CD8-positive, alpha-beta memory T cell (primary cell): ENCODE results near the gene INO80. TPM values are rescaled to one million over a fixed set of nuclear protein-coding genes. Genes with fewer than 3 reads are reported as not detected.

Experiments
- CTCF ChIA-PET: fragments of 350-600 bp; sonication (Branson Sonifier 250); formaldehyde crosslinking; loops from one replicate; lab custom pipeline; 2021; ENCODE audit warnings: antibody characterized with exemption; lab: Charles Lee
- POLR2A ChIA-PET: fragments of 350-600 bp; sonication (Branson Sonifier 250); formaldehyde crosslinking; loops from one replicate; lab custom pipeline; 2021; ENCODE audit warnings: antibody characterized with exemption; lab: Charles Lee
- DNase-seq, 5 donors: peaks; one replicate each; pipeline versions ENCODE4 v3.0.0 to v3.0.0-alpha.2; 2020 to 2022; ENCODE audit warnings: mixed read lengths in 1 of 5
- H3K27ac ChIP-seq: one replicate; pipeline ENCODE4 v1.7.0; 2013; ENCODE audit warnings: low read depth, mild to moderate bottlenecking, low read length, moderate library complexity
- H3K27me3 ChIP-seq: 2 replicates; pipeline ENCODE4 v1.7.0; 2013; ENCODE audit warnings: low read length, mild to moderate bottlenecking; ENCODE audit not compliant: insufficient read depth, poor library complexity, severe bottlenecking
- H3K36me3 ChIP-seq: 2 replicates; pipeline ENCODE4 v1.7.0; 2013; ENCODE audit warnings: mild to moderate bottlenecking, low read length, moderate library complexity; ENCODE audit not compliant: insufficient read depth
- H3K4me1 ChIP-seq: 2 replicates; pipeline ENCODE4 v1.7.0; 2013; ENCODE audit warnings: mild to moderate bottlenecking, low read length, moderate library complexity; ENCODE audit not compliant: insufficient read depth
- H3K4me3 ChIP-seq: 2 replicates; pipeline ENCODE4 v1.7.0; 2013; ENCODE audit warnings: mild to moderate bottlenecking, low read length
- H3K9me3 ChIP-seq: 2 replicates; pipeline ENCODE4 v1.7.0; 2013; ENCODE audit warnings: mild to moderate bottlenecking, low read length
- H3K27ac Mint-ChIP-seq, 8 donors: one replicate each; pipeline ENCODE4 v1.8.0; 2020 to 2021; ENCODE audit warnings: mixed read lengths in 8 of 8, mild to moderate bottlenecking in 6 of 8, inconsistent platforms in 3 of 8, moderate library complexity in 3 of 8
- H3K27me3 Mint-ChIP-seq, 2 donors: one replicate each; pipeline ENCODE4 v1.8.0; 2020 to 2021; ENCODE audit warnings: mixed read lengths in 2 of 2, mild to moderate bottlenecking in 1 of 2, moderate library complexity in 1 of 2
- H3K36me3 Mint-ChIP-seq, 3 donors: one replicate each; pipeline ENCODE4 v1.8.0; 2020 to 2021; ENCODE audit warnings: mixed read lengths in 3 of 3, inconsistent platforms in 1 of 3, mild to moderate bottlenecking in 1 of 3
- H3K4me1 Mint-ChIP-seq, 3 donors: one replicate each; pipeline ENCODE4 v1.8.0; 2020 to 2021; ENCODE audit warnings: mixed read lengths in 3 of 3, inconsistent platforms in 1 of 3, mild to moderate bottlenecking in 1 of 3
- H3K4me3 Mint-ChIP-seq, 7 donors: one replicate each; pipeline ENCODE4 v1.8.0; 2020 to 2021; ENCODE audit warnings: mixed read lengths in 7 of 7, mild to moderate bottlenecking in 6 of 7, moderate library complexity in 4 of 7, inconsistent platforms in 2 of 7
- H3K9me3 Mint-ChIP-seq, 5 donors: one replicate each; pipeline ENCODE4 v1.8.0; 2020 to 2022; ENCODE audit warnings: mixed read lengths in 5 of 5, mild to moderate bottlenecking in 3 of 5, moderate library complexity in 2 of 5, inconsistent platforms in 1 of 5
- polyA plus RNA-seq: library from polyadenylated mRNA; unstranded; fragments of 300-500 nt; fragmentation: Illumina TruSeq; gene quantifications from one replicate; pipeline ENCODE4 v1.2.3, GENCODE V29; 2021
- total RNA-seq, 2 experiments: library from RNA; stranded (reverse); gene quantifications; one replicate each; pipeline ENCODE4 v1.2.3, GENCODE V29; 2021

Gene INO80
- total and polyA plus RNA-seq, 3 experiments from 2014 or later: 7.2 to 29.2 (median 26.3) TPM

DNA sequence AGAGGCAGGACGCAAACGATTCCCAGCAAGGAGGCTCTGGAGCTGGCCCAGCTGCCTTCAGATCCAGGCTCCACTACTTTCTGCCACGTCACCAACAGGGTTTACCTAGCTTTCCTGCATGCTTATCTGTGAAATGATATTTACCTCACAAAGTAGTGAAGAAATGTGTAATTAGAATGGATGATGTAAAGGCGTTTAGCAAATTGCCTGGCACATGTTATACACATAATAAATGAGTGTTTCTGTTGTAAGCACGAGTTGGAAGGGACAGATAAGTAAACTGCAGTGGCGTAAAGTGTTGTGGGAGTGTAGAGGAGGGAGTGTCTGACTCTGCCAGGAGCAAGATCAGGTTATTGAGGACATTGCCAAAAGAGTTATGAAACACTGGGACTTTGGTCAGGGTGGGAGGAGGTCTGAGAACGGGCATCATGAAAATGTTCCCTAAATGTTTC, 166.3 kb downstream of the INO80 start:
- Mint-ChIP-seq H3K27me3 (peaks cover 3 to 7% of the 10 kb centered on the region in 2 donors), H3K36me3 (peaks cover 0 to 3% (median 0%) of the 10 kb centered on the region in 3 donors), H3K9me3 (no peaks in the 10 kb centered on the region), H3K4me1 (peaks cover 11 to 20% (median 12%) of the 10 kb centered on the region in 3 donors), H3K27ac (no peak overlapping the region), H3K4me3 (peak overlapping the region in 1 of 7 donors; percentile 66)
- no peak for DNase-seq
- Histone ChIP-seq H3K27me3 (no peaks in the 10 kb centered on the region), H3K36me3 (no peaks in the 10 kb centered on the region), H3K4me1 (peaks cover 16% of the 10 kb centered on the region), H3K9me3 (no peaks in the 10 kb centered on the region), H3K27ac (no peak overlapping the region), H3K4me3 (no peak overlapping the region)
- ChIA-PET CTCF (interaction anchor here (1.0 to 4.0 kb wide), 3 partner anchors 8 to 45 kb away, joined by 4 to 35 read pairs (median 4); no protein-coding TSS in a partner anchor), POLR2A (no interaction called here)

DNA sequence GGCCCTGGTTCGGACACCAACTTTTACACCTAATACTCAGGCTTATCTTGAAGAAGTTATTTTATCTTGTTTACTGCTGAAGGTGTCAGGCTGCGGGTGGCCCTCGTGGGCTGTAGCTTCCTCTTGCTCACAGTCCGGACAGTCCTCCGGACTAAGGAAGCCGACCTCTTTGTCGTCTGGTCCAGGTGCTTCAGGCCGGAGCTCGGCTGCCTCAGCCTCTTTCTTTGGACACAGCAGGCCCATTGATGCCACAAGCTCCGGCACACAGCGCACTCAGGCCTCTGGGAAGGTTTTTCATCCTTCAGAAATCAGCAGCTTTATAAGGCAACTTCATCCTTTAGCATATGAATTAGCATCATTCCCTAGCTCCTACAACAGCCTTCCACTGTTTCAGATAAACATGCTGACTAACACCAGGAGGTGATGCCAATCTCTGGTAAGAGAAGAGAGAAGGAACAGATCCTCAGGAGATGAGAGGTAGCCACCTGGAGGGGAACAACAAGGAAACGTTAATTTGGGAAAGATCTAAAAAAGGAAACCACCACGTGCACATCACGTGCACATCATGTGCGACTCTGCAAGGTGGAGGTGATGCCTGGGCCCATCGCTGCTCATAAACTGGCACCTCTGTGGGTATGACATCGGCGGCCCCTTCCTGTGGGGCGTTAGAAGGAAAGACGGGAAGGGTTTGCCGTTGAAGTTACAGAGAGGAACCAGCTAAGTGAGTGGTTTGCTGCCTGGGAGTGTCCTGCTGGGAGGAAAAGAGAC, 167.2 kb downstream of the INO80 start:
- Mint-ChIP-seq H3K4me3 (peak overlapping the region in 1 of 7 donors; percentile 35), H3K9me3 (no peaks in the 10 kb centered on the region), H3K27ac (no peak overlapping the region), H3K36me3 (peaks cover 0 to 3% (median 0%) of the 10 kb centered on the region in 3 donors), H3K27me3 (peaks cover 3 to 7% of the 10 kb centered on the region in 2 donors), H3K4me1 (peaks cover 7 to 14% (median 11%) of the 10 kb centered on the region in 3 donors)
- no peak for DNase-seq
- ChIA-PET POLR2A (no interaction called here), CTCF (interaction anchor here (1.0 to 1.9 kb wide), 2 partner anchors 17 to 44 kb away, joined by 4 read pairs; no protein-coding TSS in a partner anchor)
- no peak overlapping the region for H3K4me3 ChIP-seq
- peaks cover 12% of the 10 kb centered on the region for H3K4me1 ChIP-seq
- H3K27me3 ChIP-seq: no peaks in the 10 kb centered on the region
- no peaks in the 10 kb centered on the region for H3K36me3 ChIP-seq
- no peak overlapping the region for H3K27ac ChIP-seq
- H3K9me3 ChIP-seq: no peaks in the 10 kb centered on the region

GRCh38 chr15:40944510-40945296, 171.4 kb downstream of the INO80 start:
- ChIA-PET POLR2A (no interaction called here), CTCF (no interaction called here)
- H3K27ac ChIP-seq: no peak overlapping the region
- H3K4me3 ChIP-seq: no peak overlapping the region
- H3K4me3 Mint-ChIP-seq: peak overlapping the region in 2 of 7 donors; percentile 29 to 75
- no peak for DNase-seq
- H3K27me3 ChIP-seq: no peaks in the 10 kb centered on the region
- H3K27me3 Mint-ChIP-seq: peaks cover 0 to 1% of the 10 kb centered on the region in 2 donors
- H3K27ac Mint-ChIP-seq: peak overlapping the region in 1 of 8 donors; percentile 82
- H3K9me3 Mint-ChIP-seq: no peaks in the 10 kb centered on the region
- H3K9me3 ChIP-seq: no peaks in the 10 kb centered on the region
- no peaks in the 10 kb centered on the region for H3K36me3 Mint-ChIP-seq
- H3K4me1 ChIP-seq: peaks cover 29% of the 10 kb centered on the region
- H3K36me3 ChIP-seq: no peaks in the 10 kb centered on the region
- peaks cover 18 to 33% (median 23%) of the 10 kb centered on the region in 3 donors for H3K4me1 Mint-ChIP-seq

GRCh38 chr15:40943764-40944365, 172.2 kb downstream of the INO80 start:
- peak overlapping the region in 5 of 7 donors; percentile 32 to 88 (median 59) for H3K4me3 Mint-ChIP-seq
- POLR2A ChIA-PET: interaction anchor here (2.5 kb wide), 1 partner anchor 9 kb away, joined by 24 read pairs; the partner anchor contains the start of gene CHAC1

DNA sequence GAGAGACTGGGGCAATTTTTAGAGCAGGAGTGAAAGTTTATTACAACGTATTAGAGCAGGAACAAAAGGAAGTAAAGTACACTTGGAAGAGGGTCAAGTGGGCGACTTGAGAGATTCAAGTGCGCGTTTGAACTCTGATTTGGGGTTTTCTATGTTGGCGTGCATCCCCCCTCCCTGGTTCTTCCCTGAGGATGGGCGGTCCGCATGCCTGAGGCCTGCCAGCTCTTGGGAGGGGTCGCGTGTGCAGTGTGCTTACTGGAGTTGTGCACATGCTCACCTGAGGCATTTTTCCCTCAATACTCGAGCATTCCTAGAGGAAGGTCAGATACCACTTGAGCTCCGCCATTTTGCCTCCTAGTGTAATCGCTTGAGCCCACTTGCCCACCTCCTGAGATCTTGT, 173.2 kb downstream of the INO80 start:
- H3K36me3 ChIP-seq: no peaks in the 10 kb centered on the region
- H3K9me3 ChIP-seq: no peaks in the 10 kb centered on the region
- Mint-ChIP-seq H3K27ac (peak overlapping the region in 7 of 8 donors; percentile 11 to 89 (median 76)), H3K4me3 (peak overlapping the region; percentile 81 to 88 (median 82)), H3K27me3 (peaks cover 0 to 1% of the 10 kb centered on the region in 2 donors), H3K36me3 (no peaks in the 10 kb centered on the region), H3K9me3 (no peaks in the 10 kb centered on the region), H3K4me1 (peaks cover 18 to 35% (median 25%) of the 10 kb centered on the region in 3 donors)
- H3K4me1 ChIP-seq: peaks cover 29% of the 10 kb centered on the region
- no peaks in the 10 kb centered on the region for H3K27me3 ChIP-seq
- peak overlapping the region; percentile 73 for H3K4me3 ChIP-seq
- ChIA-PET CTCF (interaction anchor here (0.9 to 5.2 kb wide), 12 partner anchors 9 to 262 kb away, joined by 3 to 46 read pairs (median 4); partner anchors contain the start of genes CHAC1 and DLL4), POLR2A (interaction anchor here (2.5 kb wide), 1 partner anchor 10 kb away, joined by 24 read pairs; the partner anchor contains the start of gene CHAC1)
- no peak overlapping the region for H3K27ac ChIP-seq
- no peak for DNase-seq

More at GRCh38 chr15:40943764-40944365, 172.2 kb downstream of the INO80 start:
- Histone ChIP-seq H3K27ac (no peak overlapping the region), H3K36me3 (no peaks in the 10 kb centered on the region), H3K9me3 (no peaks in the 10 kb centered on the region), H3K4me3 (no peak overlapping the region), H3K27me3 (no peaks in the 10 kb centered on the region), H3K4me1 (peaks cover 29% of the 10 kb centered on the region)
- H3K9me3 Mint-ChIP-seq: no peaks in the 10 kb centered on the region
- H3K27ac Mint-ChIP-seq: peak overlapping the region in 4 of 8 donors; percentile 33 to 79 (median 68)
- no peak for DNase-seq
- peaks cover 18 to 35% (median 25%) of the 10 kb centered on the region in 3 donors for H3K4me1 Mint-ChIP-seq
- CTCF ChIA-PET: no interaction called here
- H3K36me3 Mint-ChIP-seq: no peaks in the 10 kb centered on the region
- peaks cover 0 to 1% of the 10 kb centered on the region in 2 donors for H3K27me3 Mint-ChIP-seq

DNA sequence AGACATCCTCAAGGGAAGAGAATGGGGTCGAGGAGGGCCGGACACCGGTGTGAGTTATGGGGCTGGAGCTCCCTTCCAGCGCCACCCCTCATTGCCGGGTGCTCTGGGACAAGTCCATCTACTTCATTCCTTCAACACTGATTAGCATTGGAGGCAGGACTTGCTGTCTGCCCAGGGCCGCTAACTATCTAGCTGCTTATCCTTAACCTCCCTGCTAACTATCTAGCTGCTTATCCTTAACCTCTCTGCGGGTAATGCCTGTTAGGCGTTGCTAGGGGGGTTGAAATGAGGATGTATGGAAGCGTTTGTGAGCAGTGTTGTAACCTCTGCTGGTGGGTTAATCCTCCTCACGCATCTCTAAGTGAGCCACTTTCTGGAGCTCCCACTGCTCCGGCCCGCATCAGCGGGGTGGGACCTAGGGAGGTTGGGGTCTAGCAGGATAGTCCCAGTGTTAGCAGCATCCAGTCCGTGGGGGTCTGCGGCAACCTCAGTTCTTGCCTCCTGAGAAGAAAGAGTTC, 173.7 kb downstream of the INO80 start:
- no peaks in the 10 kb centered on the region for H3K36me3 ChIP-seq
- H3K27ac Mint-ChIP-seq: peak overlapping the region; percentile 11 to 89 (median 76)
- H3K9me3 Mint-ChIP-seq: no peaks in the 10 kb centered on the region
- no peaks in the 10 kb centered on the region for H3K27me3 ChIP-seq
- peak overlapping the region; percentile 81 to 88 (median 82) for H3K4me3 Mint-ChIP-seq
- no peaks in the 10 kb centered on the region for H3K9me3 ChIP-seq
- peaks cover 18 to 35% (median 25%) of the 10 kb centered on the region in 3 donors for H3K4me1 Mint-ChIP-seq
- peak overlapping the region; percentile 52 for H3K27ac ChIP-seq
- H3K4me3 ChIP-seq: peak overlapping the region; percentile 73
- peaks cover 0 to 1% of the 10 kb centered on the region in 2 donors for H3K27me3 Mint-ChIP-seq
- no peaks in the 10 kb centered on the region for H3K36me3 Mint-ChIP-seq
- peaks cover 29% of the 10 kb centered on the region for H3K4me1 ChIP-seq
- no peak for DNase-seq
- ChIA-PET POLR2A (interaction anchor here (1.1 to 2.5 kb wide), 3 partner anchors 10 to 390 kb away, joined by 4 to 24 read pairs (median 8); partner anchors contain the start of genes CHAC1, DLL4, NUSAP1 and OIP5), CTCF (interaction anchor here (0.8 to 5.2 kb wide), 18 partner anchors 9 to 263 kb away, joined by 3 to 46 read pairs (median 4); partner anchors contain the start of genes CHAC1 and DLL4)
